HEK293T (cell line): ENCODE results near the gene FKRP.

ENCODE experiments used
- CTCF ChIA-PET: fragments of 350-600 bp; formaldehyde crosslinking; extraction: SDS; loops from one replicate; lab custom pipeline; 2021; ENCODE audit warnings: antibody characterized with exemption, inconsistent platforms; lab: Yijun Ruan, JAX
- POLR2A ChIA-PET: fragments of 350-600 bp; formaldehyde crosslinking; extraction: SDS; loops from one replicate; lab custom pipeline; 2020; ENCODE audit warnings: antibody characterized with exemption, inconsistent platforms; lab: Yijun Ruan, JAX
- DNase-seq: peaks from one replicate; pipeline ENCODE4 v3.0.0; 2012; ENCODE audit warnings: mixed read lengths; ENCODE audit errors: extremely low spot score
- ARNT ChIP-seq: fragments of 450-650 bp; IDR thresholded peaks from 2 replicates; pipeline ENCODE4 v1.6.1; 2017; ENCODE audit warnings: mild to moderate bottlenecking
- BHLHE40 ChIP-seq: fragments of 450-650 bp; IDR thresholded peaks from 2 replicates; pipeline ENCODE4 v1.6.1; 2016; ENCODE audit warnings: mild to moderate bottlenecking, moderate library complexity, borderline replicate concordance
- CTBP1 ChIP-seq: fragments of 450-650 bp; IDR thresholded peaks from 2 replicates; pipeline ENCODE4 v1.6.1; 2016; ENCODE audit warnings: borderline replicate concordance
- ELF4 ChIP-seq: fragments of 450-650 bp; IDR thresholded peaks from 2 replicates; pipeline ENCODE4 v1.6.1; 2017; ENCODE audit warnings: antibody characterized with exemption
- FOXA1 ChIP-seq: fragments of 450-650 bp; IDR thresholded peaks from 2 replicates; pipeline ENCODE4 v1.6.1; 2016; ENCODE audit warnings: mild to moderate bottlenecking
- FOXK2 ChIP-seq: fragments of 450-650 bp; IDR thresholded peaks from 2 replicates; pipeline ENCODE4 v1.6.1; 2016; ENCODE audit warnings: mild to moderate bottlenecking
- FOXM1 ChIP-seq: fragments of 450-650 bp; IDR thresholded peaks from 2 replicates; pipeline ENCODE4 v1.6.1; 2017; ENCODE audit warnings: mild to moderate bottlenecking, borderline replicate concordance
- HDGF ChIP-seq: fragments of 450-650 bp; IDR thresholded peaks from 2 replicates; pipeline ENCODE4 v1.6.1; 2017; ENCODE audit warnings: antibody characterized with exemption, borderline replicate concordance
- L3MBTL2 ChIP-seq: fragments of 450-650 bp; conservative IDR thresholded peaks from 2 replicates; pipeline ENCODE4 v1.6.1; 2016; ENCODE audit warnings: mild to moderate bottlenecking
- LEF1 ChIP-seq: fragments of 450-650 bp; IDR thresholded peaks from 2 replicates; pipeline ENCODE4 v1.6.1; 2017; ENCODE audit warnings: mild to moderate bottlenecking, borderline replicate concordance
- NFRKB ChIP-seq: fragments of 450-650 bp; IDR thresholded peaks from 2 replicates; pipeline ENCODE4 v1.6.1; 2016; ENCODE audit warnings: mild to moderate bottlenecking, moderate library complexity
- PKNOX1 ChIP-seq: fragments of 450-650 bp; IDR thresholded peaks from 2 replicates; pipeline ENCODE4 v1.6.1; 2016
- SP1 ChIP-seq: fragments of 450-650 bp; IDR thresholded peaks from 2 replicates; pipeline ENCODE4 v1.6.1; 2017
- SUZ12 ChIP-seq: fragments of 450-650 bp; IDR thresholded peaks from 2 replicates; pipeline ENCODE4 v1.6.1; 2016; ENCODE audit warnings: mild to moderate bottlenecking
- TARDBP ChIP-seq: fragments of 450-650 bp; IDR thresholded peaks from 2 replicates; pipeline ENCODE4 v1.6.1; 2016
- ZNF384 ChIP-seq: fragments of 450-650 bp; IDR thresholded peaks from 2 replicates; pipeline ENCODE4 v1.6.1; 2016

Gene FKRP

GRCh38 chr19:46748325-46749109 lies 2.7 kb downstream of the FKRP start:
- POLR2A ChIA-PET: no interaction called here
- CTCF ChIA-PET: no interaction called here
- no peak for TF ChIP-seq CTBP1
- TF ChIP-seq BHLHE40: no peak
- no peak for TF ChIP-seq ZNF384
- no peak for TF ChIP-seq SP1
- no peak for TF ChIP-seq ELF4
- TF ChIP-seq HDGF: no peak
- TF ChIP-seq SUZ12: no peak
- no peak for TF ChIP-seq TARDBP
- TF ChIP-seq NFRKB: no peak
- no peak for TF ChIP-seq LEF1
- no peak for TF ChIP-seq ARNT
- no peak for TF ChIP-seq FOXK2
- no peak for TF ChIP-seq FOXA1
- TF ChIP-seq L3MBTL2: no peak
- no peak for TF ChIP-seq FOXM1
- no peak for TF ChIP-seq PKNOX1
- DNase-seq: peak; percentile 64

- DNase-seq: peak; percentile 61
- POLR2A ChIA-PET: interaction anchor here (0.7 to 1.1 kb wide), 3 partner anchors 35 to 88 kb away, joined by 3 to 5 read pairs (median 3); partner anchors contain the start of gene SLC1A5
- TF ChIP-seq SUZ12 (no peak), L3MBTL2 (no peak), HDGF (no peak), FOXA1 (no peak), SP1 (no peak), ZNF384 (no peak), LEF1 (no peak)
- CTCF ChIA-PET: interaction anchor here (0.7 to 1.6 kb wide), 5 partner anchors 12 to 335 kb away, joined by 3 to 9 read pairs (median 4); no protein-coding TSS in a partner anchor
These were observed 7.7 kb downstream of the FKRP start for GRCh38 chr19:46753420-46754155.

GRCh38 chr19:46755077-46755852 lies 9.4 kb downstream of the FKRP start:
- ChIA-PET CTCF (interaction anchor here (0.6 to 0.7 kb wide), 3 partner anchors 31 to 85 kb away, joined by 3 to 4 read pairs (median 4); no protein-coding TSS in a partner anchor), POLR2A (interaction anchor here (0.7 kb wide), 1 partner anchor 30 kb away, joined by 3 read pairs; no protein-coding TSS in a partner anchor)
- no peak for DNase-seq
- TF ChIP-seq FOXM1 (no peak), FOXK2 (no peak), ZNF384 (no peak), SUZ12 (no peak), HDGF (no peak), CTBP1 (no peak), FOXA1 (no peak), BHLHE40 (no peak), ELF4 (no peak), TARDBP (no peak), NFRKB (no peak), LEF1 (no peak), SP1 (no peak), L3MBTL2 (no peak), ARNT (no peak)

- ChIA-PET CTCF (interaction anchor here (0.8 kb wide), 1 partner anchor 33 kb away, joined by 3 read pairs; the partner anchor contains the start of gene SLC1A5), POLR2A (no interaction called here)
- no peak for DNase-seq
- TF ChIP-seq HDGF (no peak), TARDBP (no peak), LEF1 (no peak), ELF4 (no peak), CTBP1 (no peak), ARNT (no peak), NFRKB (no peak), BHLHE40 (no peak), SUZ12 (no peak), ZNF384 (no peak), L3MBTL2 (no peak), FOXM1 (no peak)
These were observed 10.1 kb downstream of the FKRP start for GRCh38 chr19:46755853-46756543.

GRCh38 chr19:46756544-46756888 lies 10.7 kb downstream of the FKRP start:
- DNase-seq: no peak
- CTCF ChIA-PET: interaction anchor here (0.8 kb wide), 1 partner anchor 32 kb away, joined by 3 read pairs; the partner anchor contains the start of gene SLC1A5
- TF ChIP-seq CTBP1 (no peak), TARDBP (no peak), FOXA1 (no peak), ZNF384 (no peak), LEF1 (no peak), PKNOX1 (no peak), BHLHE40 (no peak), ARNT (no peak), SUZ12 (no peak), L3MBTL2 (no peak), FOXK2 (no peak), NFRKB (no peak), SP1 (no peak), ELF4 (no peak), FOXM1 (no peak)
- POLR2A ChIA-PET: no interaction called here
